HUDEP-2 (cell line): ENCODE measurements around the gene EDDM13.
"Not testable (repeated sequence)": the region's sequence is repeated elsewhere in the genome, so short reads cannot be mapped to it uniquely, and the experiment has no call there.

Experiments
- DNase-seq, 76 experiments: peaks; one replicate each; lab custom pipeline; 2025; ENCODE audit not compliant: unreplicated experiment in 76 of 76; lab: John Stamatoyannopoulos, UW

EDDM13 gene

GRCh38 chr19:56319991-56320390, 47.4 kb downstream of the EDDM13 start:
- no peak for DNase-seq

- DNase-seq: peak in 74 of 76 experiments; percentile 61 to 97 (median 86)
Measured at GRCh38 chr19:56321254-56321988, 48.9 kb downstream of the EDDM13 start.

- peak in 65 of 76 experiments; percentile 12 to 81 (median 52) for DNase-seq
Measured at GRCh38 chr19:56321989-56322440, 49.5 kb downstream of the EDDM13 start.

- DNase-seq: peak in 1 of 76 experiments; percentile 26
Measured at GRCh38 chr19:56324436-56324835, 51.9 kb downstream of the EDDM13 start.

- DNase-seq: no peak
Measured at GRCh38 chr19:56332695-56333094, 60.1 kb downstream of the EDDM13 start.

- peak in 59 of 76 experiments; percentile 14 to 82 (median 57) for DNase-seq
Measured at GRCh38 chr19:56333506-56333905, 61.0 kb downstream of the EDDM13 start.

- not testable (repeated sequence) for DNase-seq
Measured at GRCh38 chr19:56335371-56335770, 62.8 kb downstream of the EDDM13 start.

GRCh38 chr19:56337077-56337476, 64.5 kb downstream of the EDDM13 start:
- DNase-seq: not testable (repeated sequence)

GRCh38 chr19:56339031-56339430, 66.5 kb downstream of the EDDM13 start:
- DNase-seq: not testable (repeated sequence)

GRCh38 chr19:56341948-56342347, 69.4 kb downstream of the EDDM13 start:
- DNase-seq: no peak

GRCh38 chr19:56347163-56347778, 74.7 kb downstream of the EDDM13 start:
- peak in 3 of 76 experiments; percentile 7 to 24 (median 17) for DNase-seq

GRCh38 chr19:56348289-56348877, 75.8 kb downstream of the EDDM13 start:
- peak in 44 of 76 experiments; percentile 8 to 70 (median 36) for DNase-seq

GRCh38 chr19:56350416-56351045, 78.0 kb downstream of the EDDM13 start:
- DNase-seq: peak in 56 of 76 experiments; percentile 4 to 80 (median 56)

- no peak for DNase-seq
Measured at GRCh38 chr19:56351208-56351607, 78.7 kb downstream of the EDDM13 start.

GRCh38 chr19:56355517-56355916, 83.0 kb downstream of the EDDM13 start:
- no peak for DNase-seq

- no peak for DNase-seq
Measured at GRCh38 chr19:56356944-56357343, 84.4 kb downstream of the EDDM13 start.
